Tibial artery (tissue), 4 donors: ENCODE data around the gene PSMD13.

Experiments
- DNase-seq, 2 donors: peaks; one replicate each; pipeline ENCODE4 v3.0.0-alpha.2; 2019
- H3K27ac ChIP-seq, 2 donors: fragments of 200-600 bp; sonication (generic) in 1 of 2; 1 replicate in 1 of 2; 2 replicates in 1 of 2; pipeline ENCODE4 v1.5.1; 2018 to 2019; ENCODE audit warnings: mild to moderate bottlenecking in 1 of 2
- H3K27me3 ChIP-seq, 2 donors: fragments of 200-600 bp; sonication (generic) in 1 of 2; one replicate each; pipeline versions ENCODE4 v1.5.1 to v1.6.0; 2016 to 2019
- H3K36me3 ChIP-seq, 3 donors: fragments of 200-600 bp; sonication (generic) in 2 of 3; one replicate each; pipeline ENCODE4 v1.5.1; 2016 to 2019; ENCODE audit warnings: mild to moderate bottlenecking in 2 of 3
- H3K4me1 ChIP-seq, 4 donors: fragments of 200-600 bp; sonication (generic) in 2 of 4; 1 replicate in 3 of 4; 2 replicates in 1 of 4; pipeline ENCODE4 v1.5.1; 2016 to 2019
- H3K4me3 ChIP-seq, 2 donors: fragments of 200-600 bp; sonication (generic) in 1 of 2; 1 replicate in 1 of 2; 2 replicates in 1 of 2; pipeline ENCODE4 v1.5.1; 2018 to 2019; ENCODE audit warnings: mild to moderate bottlenecking in 2 of 2
- H3K9me3 ChIP-seq, 3 donors: fragments of 200-600 bp; sonication (generic) in 1 of 3; one replicate each; pipeline ENCODE4 v1.5.1; 2016 to 2019
- CTCF ChIP-seq, 2 experiments: fragments of 200-600 bp in 1 of 2; fragments of 450-650 bp in 1 of 2; IDR thresholded peaks; one replicate each; pipeline ENCODE4 v1.5.1; 2017 to 2019; ENCODE audit warnings: antibody characterized with exemption in 2 of 2, mild to moderate bottlenecking in 1 of 2, moderate library complexity in 1 of 2
- intact Hi-C: fragments of 100-400 bp; cut with DNase I; formaldehyde crosslinking; loops from one replicate; pipeline ENCODE4 v1.15.0; 2023; ENCODE audit warnings: low total_unique reads

Gene PSMD13

GRCh38 chr11:210803-211180, 26.0 kb upstream of the PSMD13 start:
- TF ChIP-seq CTCF (IDR thresholded peaks at IDR 0.05): no peak
- DNase-seq: no peak
- H3K9me3 ChIP-seq: no peaks in the 10 kb centered on the region
- peak overlapping the region in 1 of 2 donors; percentile 97 for H3K27ac ChIP-seq
- H3K36me3 ChIP-seq: peaks cover 40 to 66% (median 61%) of the 10 kb centered on the region in 3 donors
- no peak overlapping the region for H3K4me3 ChIP-seq
- H3K4me1 ChIP-seq: peaks cover 3 to 36% (median 27%) of the 10 kb centered on the region in 4 donors
- intact Hi-C loops: loop anchor here (2.0 to 5.0 kb wide), 2 partner anchors 26 to 147 kb away; partner anchors contain the start of genes PSMD13 and SIRT3
- no peaks in the 10 kb centered on the region for H3K27me3 ChIP-seq

GRCh38 chr11:211295-211694, 25.5 kb upstream of the PSMD13 start:
- DNase-seq: no peak
- Histone ChIP-seq H3K27ac (no peak overlapping the region), H3K36me3 (peaks cover 40 to 69% (median 63%) of the 10 kb centered on the region in 3 donors), H3K9me3 (no peaks in the 10 kb centered on the region), H3K27me3 (no peaks in the 10 kb centered on the region), H3K4me3 (no peak overlapping the region), H3K4me1 (peaks cover 0 to 31% (median 22%) of the 10 kb centered on the region in 4 donors)
- intact Hi-C loops: loop anchor here (2.0 to 5.0 kb wide), 2 partner anchors 26 to 146 kb away; partner anchors contain the start of genes PSMD13 and SIRT3
- TF ChIP-seq CTCF (IDR thresholded peaks at IDR 0.05): no peak

GRCh38 chr11:211741-212140, 25.0 kb upstream of the PSMD13 start:
- H3K4me3 ChIP-seq: no peak overlapping the region

GRCh38 chr11:212150-213100, 24.4 kb upstream of the PSMD13 start:
- Histone ChIP-seq H3K4me1 (peaks cover 0 to 28% (median 20%) of the 10 kb centered on the region in 4 donors), H3K4me3 (no peak overlapping the region), H3K9me3 (no peaks in the 10 kb centered on the region), H3K27me3 (no peaks in the 10 kb centered on the region), H3K36me3 (peaks cover 40 to 75% (median 63%) of the 10 kb centered on the region in 3 donors), H3K27ac (no peak overlapping the region)
- no peak for TF ChIP-seq CTCF (IDR thresholded peaks at IDR 0.05)
- peak in 1 of 2 donors; percentile 55 for DNase-seq
- intact Hi-C loops: loop anchor here (5.0 kb wide), 1 partner anchor 145 kb away; no protein-coding TSS in a partner anchor

More at GRCh38 chr11:211741-212140, 25.0 kb upstream of the PSMD13 start:
- H3K27ac ChIP-seq: no peak overlapping the region
- intact Hi-C loops: loop anchor here (2.0 to 5.0 kb wide), 2 partner anchors 25 to 146 kb away; partner anchors contain the start of genes PSMD13 and SIRT3
- H3K4me1 ChIP-seq: peaks cover 0 to 28% (median 20%) of the 10 kb centered on the region in 4 donors
- peaks cover 40 to 73% (median 63%) of the 10 kb centered on the region in 3 donors for H3K36me3 ChIP-seq
- H3K27me3 ChIP-seq: no peaks in the 10 kb centered on the region
- no peaks in the 10 kb centered on the region for H3K9me3 ChIP-seq
- DNase-seq: no peak
- no peak for TF ChIP-seq CTCF (IDR thresholded peaks at IDR 0.05)

GRCh38 chr11:213111-213510, 23.7 kb upstream of the PSMD13 start:
- intact Hi-C loops: loop anchor here (5.0 kb wide), 1 partner anchor 144 kb away; no protein-coding TSS in a partner anchor
- Histone ChIP-seq H3K9me3 (no peaks in the 10 kb centered on the region), H3K4me1 (peaks cover 0 to 28% (median 20%) of the 10 kb centered on the region in 4 donors), H3K4me3 (no peak overlapping the region), H3K27ac (no peak overlapping the region), H3K36me3 (peaks cover 40 to 76% (median 67%) of the 10 kb centered on the region in 3 donors), H3K27me3 (no peaks in the 10 kb centered on the region)
- TF ChIP-seq CTCF (IDR thresholded peaks at IDR 0.05): no peak
- no peak for DNase-seq
